CD14-positive monocyte (primary cell): ENCODE measurements around the gene RRBP1. TPM values are rescaled to one million over a fixed set of nuclear protein-coding genes. Genes with fewer than 3 reads are reported as not detected.

Source experiments
- DNase-seq, 3 donors: peaks; one replicate each; pipeline ENCODE4 v3.0.0-alpha.2; 2011 to 2022
- H2AFZ ChIP-seq: 2 replicates; pipeline ENCODE4 v1.6.0; 2012; ENCODE audit warnings: mild to moderate bottlenecking, low read depth, low read length, inconsistent platforms; ENCODE audit not compliant: insufficient read depth, poor library complexity, severe bottlenecking
- H3K27ac ChIP-seq, 2 donors: 1 replicate in 1 of 2; 2 replicates in 1 of 2; pipeline ENCODE4 v1.5.1; 2012 to 2013; ENCODE audit warnings: low read length in 2 of 2, control low read depth in 1 of 2, inconsistent platforms in 1 of 2, low read depth in 1 of 2, mild to moderate bottlenecking in 1 of 2
- H3K27me3 ChIP-seq, 2 donors: one replicate each; pipeline versions ENCODE4 v1.6.0 to v1.6.1; 2011 to 2013; ENCODE audit warnings: low read length in 2 of 2; ENCODE audit not compliant: control insufficient read depth in 2 of 2, insufficient read depth in 2 of 2
- H3K36me3 ChIP-seq, 2 donors: replicated peaks in 1 of 2; 1 replicate in 1 of 2; 2 replicates in 1 of 2; pipeline versions ENCODE4 v1.5.1 to v1.6.1; 2012 to 2013; ENCODE audit warnings: low read length in 2 of 2, control low read depth in 1 of 2, inconsistent platforms in 1 of 2, mild to moderate bottlenecking in 1 of 2; ENCODE audit not compliant: insufficient read depth in 2 of 2, control insufficient read depth in 1 of 2
- H3K4me1 ChIP-seq, 2 donors: 1 replicate in 1 of 2; 2 replicates in 1 of 2; pipeline versions ENCODE4 v1.5.1 to v1.6.1; 2012 to 2013; ENCODE audit warnings: low read length in 2 of 2, control low read depth in 1 of 2, inconsistent platforms in 1 of 2, mild to moderate bottlenecking in 1 of 2, moderate library complexity in 1 of 2; ENCODE audit not compliant: insufficient read depth in 2 of 2, control insufficient read depth in 1 of 2
- H3K4me2 ChIP-seq: replicated peaks from 2 replicates; pipeline ENCODE3; 2012; ENCODE audit warnings: low read length, moderate library complexity, mild to moderate bottlenecking; ENCODE audit not compliant: poor library complexity, severe bottlenecking; ENCODE audit errors: extremely low read depth
- H3K4me3 ChIP-seq, 3 experiments: fragments of 200-600 bp in 1 of 3; sonication (generic) in 1 of 3; replicated peaks in 1 of 3; 1 replicate in 2 of 3; 2 replicates in 1 of 3; pipeline ENCODE4 v1.5.1; 2011 to 2013; ENCODE audit warnings: low read length in 3 of 3, mild to moderate bottlenecking in 3 of 3, control low read depth in 2 of 3, low read depth in 2 of 3, inconsistent platforms in 1 of 3, moderate library complexity in 1 of 3
- H3K79me2 ChIP-seq: 2 replicates; pipeline ENCODE4 v1.6.0; 2012; ENCODE audit warnings: mild to moderate bottlenecking, control low read depth, inconsistent platforms, low read length, moderate library complexity; ENCODE audit not compliant: insufficient read depth
- H3K9ac ChIP-seq: 2 replicates; pipeline ENCODE4 v1.6.0; 2017; ENCODE audit warnings: low read length, mild to moderate bottlenecking; ENCODE audit not compliant: insufficient read depth, poor library complexity, severe bottlenecking
- H3K9me3 ChIP-seq, 2 donors: replicated peaks in 1 of 2; 1 replicate in 1 of 2; 2 replicates in 1 of 2; pipeline versions ENCODE4 v1.5.1 to v1.6.1; 2012 to 2013; ENCODE audit warnings: low read length in 2 of 2, control low read depth in 1 of 2; ENCODE audit not compliant: control insufficient read depth in 1 of 2, insufficient read depth in 1 of 2
- H4K20me1 ChIP-seq: 2 replicates; pipeline ENCODE4 v1.6.0; 2012; ENCODE audit warnings: mild to moderate bottlenecking, low read length, control low read depth, moderate library complexity; ENCODE audit not compliant: insufficient read depth
- H3K27ac Mint-ChIP-seq, 7 donors: one replicate each; pipeline ENCODE4 v1.8.0; 2020; ENCODE audit warnings: mild to moderate bottlenecking in 7 of 7, mixed read lengths in 7 of 7, moderate library complexity in 6 of 7, inconsistent platforms in 2 of 7
- H3K27me3 Mint-ChIP-seq, 3 donors: one replicate each; pipeline ENCODE4 v1.8.0; 2021 to 2022; ENCODE audit warnings: low read depth in 3 of 3, mild to moderate bottlenecking in 3 of 3, mixed read lengths in 3 of 3, moderate library complexity in 3 of 3, inconsistent platforms in 1 of 3
- H3K36me3 Mint-ChIP-seq, 2 donors: one replicate each; pipeline ENCODE4 v1.8.0; 2020; ENCODE audit warnings: mixed read lengths in 2 of 2, inconsistent platforms in 1 of 2, mild to moderate bottlenecking in 1 of 2
- H3K4me1 Mint-ChIP-seq: one replicate; pipeline ENCODE4 v1.8.0; 2020; ENCODE audit warnings: mild to moderate bottlenecking, mixed read lengths
- H3K4me3 Mint-ChIP-seq, 2 donors: one replicate each; pipeline ENCODE4 v1.8.0; 2020; ENCODE audit warnings: mild to moderate bottlenecking in 2 of 2, mixed read lengths in 2 of 2, moderate library complexity in 1 of 2
- H3K9me3 Mint-ChIP-seq, 7 donors: one replicate each; pipeline ENCODE4 v1.8.0; 2020 to 2022; ENCODE audit warnings: mixed read lengths in 7 of 7, mild to moderate bottlenecking in 6 of 7, moderate library complexity in 6 of 7, inconsistent platforms in 2 of 7
- CTCF ChIP-seq: fragments of 200-600 bp; IDR thresholded peaks from one replicate; pipeline ENCODE4 v1.8.0; 2022; ENCODE audit warnings: antibody characterized with exemption, mild to moderate bottlenecking
- WGBS: methylation state at CpG from one replicate; pipeline ENCODE4 v1.1.5; 2013; ENCODE audit warnings: missing lambda C conversion rate; ENCODE audit not compliant: insufficient coverage; 5-methylcytosine and 5-hydroxymethylcytosine counted together
- intact Hi-C, 2 donors: fragments of 100-400 bp; cut with micrococcal nuclease; formaldehyde crosslinking; loops; one replicate each; pipeline versions ENCODE4 v1.15.0 to v1.15.1; 2023
- polyA plus RNA-seq, 3 donors: library from polyadenylated mRNA; depleted of rRNA in 1 of 3; unstranded in 2 of 3; stranded (reverse) in 1 of 3; fragments of 300-500 nt in 2 of 3; fragments of >200 nt in 1 of 3; fragmentation: Illumina TruSeq in 2 of 3; gene quantifications; 1 replicate in 2 of 3; 2 replicates in 1 of 3; pipeline ENCODE4 v1.2.3, GENCODE V29; 2012 to 2021

RRBP1 gene
- polyA plus RNA-seq, 3 donors = 4.7 to 22.2 (median 7.5) TPM

GRCh38 chr20:17625246-17626051 is 56.6 kb downstream of the RRBP1 start:
- H3K27me3 ChIP-seq = no peaks in the 10 kb centered on the region
- no peaks in the 10 kb centered on the region for H3K4me1 ChIP-seq
- Mint-ChIP-seq H3K27ac (peak overlapping the region in 2 of 7 donors; percentile 56 to 57), H3K4me1 (peaks cover 15% of the 10 kb centered on the region), H3K27me3 (peaks cover 0 to 1% (median 0%) of the 10 kb centered on the region in 3 donors), H3K36me3 (peaks cover 80 to 97% of the 10 kb centered on the region in 2 donors), H3K9me3 (no peaks in the 10 kb centered on the region), H3K4me3 (no peak overlapping the region)
- intact Hi-C loops = no loop called here
- H3K36me3 ChIP-seq = peaks cover 96 to 100% of the 10 kb centered on the region in 2 donors
- no peak overlapping the region for H3K27ac ChIP-seq
- no peaks in the 10 kb centered on the region for H3K79me2 ChIP-seq
- no peak for DNase-seq
- no peak overlapping the region for H3K4me2 ChIP-seq
- H3K9me3 ChIP-seq = no peaks in the 10 kb centered on the region
- no peak overlapping the region for H2AFZ ChIP-seq
- H3K4me3 ChIP-seq = no peak overlapping the region
- 98% methylated on average over 16 of the region's 27 CpGs for whole genome bisulfite sequencing
- no peak for TF ChIP-seq CTCF
- H3K9ac ChIP-seq = no peak overlapping the region
- H4K20me1 ChIP-seq = no peaks in the 10 kb centered on the region

DNA sequence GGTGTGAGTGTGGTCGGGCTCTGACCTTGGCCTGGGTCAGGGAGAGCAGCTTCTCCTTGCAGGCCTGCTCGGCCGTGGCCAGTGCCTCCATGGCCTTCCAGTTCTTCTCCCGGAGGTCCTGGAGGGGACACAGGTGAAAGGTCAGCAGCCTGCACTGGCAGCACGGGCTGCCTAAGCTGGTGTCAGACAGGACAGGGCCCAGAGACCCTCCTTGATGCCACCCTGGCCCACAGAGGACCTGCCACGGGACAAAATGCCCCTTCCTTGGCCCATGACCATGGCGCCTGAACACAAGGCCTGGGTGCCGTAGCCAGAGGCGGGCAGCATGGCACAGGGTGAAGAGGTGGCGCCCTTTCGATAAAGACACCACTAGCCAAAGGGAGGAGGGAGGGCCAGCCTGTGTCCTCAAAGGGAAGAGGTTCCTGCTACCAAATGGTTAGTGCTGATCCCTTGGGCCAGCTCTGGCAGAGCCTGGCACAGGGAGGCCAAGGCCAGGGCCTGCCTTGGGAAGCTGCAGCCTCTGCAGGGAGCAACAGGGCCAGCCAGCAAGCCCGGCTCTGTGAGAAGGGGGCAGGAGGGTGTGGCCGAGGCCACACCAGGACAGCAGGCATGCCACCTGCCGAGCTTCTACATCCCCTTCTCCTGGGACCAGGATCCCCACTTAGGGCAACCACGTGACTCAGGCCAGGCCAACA is 57.3 kb downstream of the RRBP1 start:
- Mint-ChIP-seq H3K4me3 (no peak overlapping the region), H3K9me3 (no peaks in the 10 kb centered on the region), H3K4me1 (peaks cover 15% of the 10 kb centered on the region), H3K36me3 (peaks cover 80 to 97% of the 10 kb centered on the region in 2 donors), H3K27ac (peak overlapping the region in 2 of 7 donors; percentile 33 to 57), H3K27me3 (peaks cover 0 to 1% (median 0%) of the 10 kb centered on the region in 3 donors)
- intact Hi-C loops = no loop called here
- H2AFZ ChIP-seq = no peak overlapping the region
- WGBS = 98% methylated on average over 15 of the region's 15 CpGs
- no peaks in the 10 kb centered on the region for H3K4me1 ChIP-seq
- H3K4me3 ChIP-seq = no peak overlapping the region
- no peaks in the 10 kb centered on the region for H4K20me1 ChIP-seq
- H3K9ac ChIP-seq = no peak overlapping the region
- no peaks in the 10 kb centered on the region for H3K27me3 ChIP-seq
- H3K4me2 ChIP-seq = no peak overlapping the region
- H3K27ac ChIP-seq = no peak overlapping the region
- no peak for DNase-seq
- no peak for TF ChIP-seq CTCF
- H3K9me3 ChIP-seq = no peaks in the 10 kb centered on the region
- H3K36me3 ChIP-seq = peaks cover 96 to 100% of the 10 kb centered on the region in 2 donors
- H3K79me2 ChIP-seq = no peaks in the 10 kb centered on the region
